Sigmoid colon (tissue), 7 donors: ENCODE measurements around the gene PRKN. TPM values are rescaled to one million over a fixed set of nuclear protein-coding genes. Genes with fewer than 3 reads are reported as not detected.

Experiments used
- DNase-seq: peaks from one replicate; pipeline ENCODE4 v3.0.0-alpha.2; 2019
- H3K27ac ChIP-seq, 4 donors: fragments of 200-600 bp; sonication (generic); one replicate each; pipeline ENCODE4 v1.5.1; 2016 to 2019; ENCODE audit warnings: mild to moderate bottlenecking in 1 of 4
- H3K27me3 ChIP-seq, 3 donors: fragments of 200-600 bp; sonication (generic); one replicate each; pipeline ENCODE4 v1.5.1; 2019; ENCODE audit warnings: mild to moderate bottlenecking in 1 of 3
- H3K36me3 ChIP-seq, 4 donors: fragments of 200-600 bp; sonication (generic); one replicate each; pipeline ENCODE4 v1.5.1; 2016 to 2019
- H3K4me1 ChIP-seq, 4 donors: fragments of 200-600 bp; sonication (generic); one replicate each; pipeline ENCODE4 v1.5.1; 2017 to 2019
- H3K4me3 ChIP-seq, 4 donors: fragments of 200-600 bp; sonication (generic); one replicate each; pipeline ENCODE4 v1.5.1; 2017 to 2019; ENCODE audit warnings: mild to moderate bottlenecking in 2 of 4, moderate library complexity in 1 of 4
- H3K9me3 ChIP-seq, 4 donors: fragments of 200-600 bp in 3 of 4; sonication (generic) in 3 of 4; one replicate each; pipeline versions ENCODE4 v1.5.1 to v1.6.1; 2013 to 2019
- EP300 ChIP-seq, 4 donors: sonication (generic); formaldehyde crosslinking; IDR thresholded peaks; one replicate each; pipeline ENCODE4 v1.6.1; 2017; ENCODE audit warnings: antibody characterized with exemption in 4 of 4
- POLR2A ChIP-seq, 2 donors: fragments of 450-650 bp; IDR thresholded peaks; one replicate each; pipeline ENCODE4 v1.6.1; 2016; ENCODE audit warnings: antibody characterized with exemption in 2 of 2, mild to moderate bottlenecking in 2 of 2, moderate library complexity in 2 of 2
- POLR2AphosphoS5 ChIP-seq, 4 donors: sonication (generic); formaldehyde crosslinking; IDR thresholded peaks; one replicate each; pipeline ENCODE4 v1.6.1; 2017; ENCODE audit warnings: antibody characterized with exemption in 4 of 4
- WGBS, 2 donors: extraction: QIAGEN DNeasy Blood & Tissue Kit; methylation state at CpG; one replicate each; pipeline ENCODE4 v1.1.7; 2013; 5-methylcytosine and 5-hydroxymethylcytosine counted together
- intact Hi-C: fragments of 100-400 bp; cut with DNase I; formaldehyde crosslinking; loops from one replicate; pipeline ENCODE4 v1.15.1; 2023
- polyA plus RNA-seq, 3 donors: library from polyadenylated mRNA; stranded (reverse); fragments of 200-250 nt; gene quantifications; one replicate each; pipeline ENCODE4 v1.2.3, GENCODE V29; 2013
- total RNA-seq, 4 donors: library from RNA; depleted of rRNA; stranded (reverse); fragments of >200 nt; gene quantifications; one replicate each; pipeline ENCODE4 v1.1.0, GENCODE V29; 2016
- TF ChIP-seq, protein P1 (sequence below), 4 experiments: fragments of 450-650 bp in 3 of 4; fragments of 200-600 bp in 1 of 4; IDR thresholded peaks; one replicate each; pipeline ENCODE4 v1.5.1; 2016 to 2019; ENCODE audit warnings: antibody characterized with exemption in 4 of 4, mild to moderate bottlenecking in 3 of 4, moderate library complexity in 2 of 4
- donor health status: healthy with polysubstance abuse.
- donor health status: Bipolar disorder and iron deficiency.
- donor health status: healthy.

The PRKN gene
- total and polyA plus RNA-seq, 7 donors: 0.38 to 173 (median 9.7) TPM

DNA sequence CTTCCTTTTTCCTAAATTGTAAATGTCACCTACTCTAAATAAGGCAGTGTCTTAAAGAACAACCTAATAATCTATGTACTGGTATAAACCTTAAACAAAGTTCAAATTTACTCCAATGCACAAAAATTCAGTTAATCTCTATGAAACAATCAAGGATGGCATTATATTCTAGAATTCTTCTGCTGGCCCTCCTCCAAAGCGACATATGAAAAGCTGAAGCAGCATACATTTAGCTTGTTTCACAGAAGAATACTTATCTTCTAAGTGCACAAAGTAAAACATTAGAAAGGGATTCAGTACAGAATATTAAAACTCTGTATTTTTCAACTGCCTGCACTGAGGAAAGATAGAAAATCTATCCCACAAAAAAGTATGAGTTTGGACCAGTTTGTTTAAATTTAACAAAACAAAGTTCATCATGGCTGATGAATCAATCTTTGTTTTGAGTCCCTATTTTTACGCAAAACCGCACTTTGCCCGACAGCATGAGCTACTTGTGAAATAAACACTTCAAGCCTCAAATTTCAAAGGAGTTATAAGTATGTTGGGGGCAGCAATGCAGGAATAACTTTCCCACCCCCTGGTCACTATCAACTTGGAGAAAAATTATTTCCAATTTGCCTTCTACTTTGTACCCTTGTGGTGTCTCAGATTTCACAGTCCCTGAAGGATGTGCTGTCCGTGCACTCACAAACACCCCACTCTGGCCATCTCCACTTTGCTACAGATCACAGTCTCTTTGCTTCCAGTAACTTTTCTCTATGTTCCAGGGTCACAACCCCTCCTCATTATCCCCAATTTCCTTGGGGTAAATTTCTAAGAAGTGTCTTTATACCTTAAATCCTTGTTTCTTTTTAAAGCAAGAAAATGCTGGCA lies 238.2 kb downstream of the PRKN start:
- H3K27me3 ChIP-seq: no peaks in the 10 kb centered on the region
- H3K4me1 ChIP-seq: peaks cover 0 to 10% (median 4%) of the 10 kb centered on the region in 4 donors
- no peak overlapping the region for H3K4me3 ChIP-seq
- no peak overlapping the region for H3K27ac ChIP-seq
- TF ChIP-seq EP300 (IDR thresholded peaks at IDR 0.05) (no peak), POLR2A (IDR thresholded peaks at IDR 0.05) (no peak), POLR2AphosphoS5 (IDR thresholded peaks at IDR 0.05) (no peak)
- TF ChIP-seq, protein P1, sequence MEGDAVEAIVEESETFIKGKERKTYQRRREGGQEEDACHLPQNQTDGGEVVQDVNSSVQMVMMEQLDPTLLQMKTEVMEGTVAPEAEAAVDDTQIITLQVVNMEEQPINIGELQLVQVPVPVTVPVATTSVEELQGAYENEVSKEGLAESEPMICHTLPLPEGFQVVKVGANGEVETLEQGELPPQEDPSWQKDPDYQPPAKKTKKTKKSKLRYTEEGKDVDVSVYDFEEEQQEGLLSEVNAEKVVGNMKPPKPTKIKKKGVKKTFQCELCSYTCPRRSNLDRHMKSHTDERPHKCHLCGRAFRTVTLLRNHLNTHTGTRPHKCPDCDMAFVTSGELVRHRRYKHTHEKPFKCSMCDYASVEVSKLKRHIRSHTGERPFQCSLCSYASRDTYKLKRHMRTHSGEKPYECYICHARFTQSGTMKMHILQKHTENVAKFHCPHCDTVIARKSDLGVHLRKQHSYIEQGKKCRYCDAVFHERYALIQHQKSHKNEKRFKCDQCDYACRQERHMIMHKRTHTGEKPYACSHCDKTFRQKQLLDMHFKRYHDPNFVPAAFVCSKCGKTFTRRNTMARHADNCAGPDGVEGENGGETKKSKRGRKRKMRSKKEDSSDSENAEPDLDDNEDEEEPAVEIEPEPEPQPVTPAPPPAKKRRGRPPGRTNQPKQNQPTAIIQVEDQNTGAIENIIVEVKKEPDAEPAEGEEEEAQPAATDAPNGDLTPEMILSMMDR (IDR thresholded peaks at IDR 0.05): no peak
- intact Hi-C loops: no loop called here
- no peaks in the 10 kb centered on the region for H3K9me3 ChIP-seq
- 86 to 89% methylated on average over 5 of the region's 5 CpGs for WGBS, 2 donors
- DNase-seq: no peak
- H3K36me3 ChIP-seq: no peaks in the 10 kb centered on the region

DNA sequence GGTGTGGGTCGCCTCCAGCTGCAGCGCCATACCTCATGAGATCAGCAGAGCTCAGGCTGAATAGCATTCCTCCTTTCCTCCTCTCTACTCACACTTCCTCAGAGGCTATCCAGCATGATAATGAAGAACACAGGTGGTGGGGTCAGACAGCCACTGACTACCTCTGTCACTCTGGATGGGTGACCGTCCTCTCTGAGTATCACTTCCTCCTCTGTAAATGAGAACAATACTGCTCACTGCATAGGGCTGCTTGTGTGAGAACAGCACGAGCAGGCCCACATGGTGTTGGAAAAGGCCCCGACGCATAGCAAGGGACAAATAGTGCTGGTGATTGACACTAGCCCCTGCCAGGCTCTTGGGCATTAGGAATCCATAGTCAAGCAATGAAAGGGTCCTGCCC lies 239.1 kb downstream of the PRKN start:
- WGBS, 2 donors: 93 to 95% methylated on average over 6 of the region's 6 CpGs
- peaks cover 0 to 10% (median 4%) of the 10 kb centered on the region in 4 donors for H3K4me1 ChIP-seq
- DNase-seq: no peak

DNA sequence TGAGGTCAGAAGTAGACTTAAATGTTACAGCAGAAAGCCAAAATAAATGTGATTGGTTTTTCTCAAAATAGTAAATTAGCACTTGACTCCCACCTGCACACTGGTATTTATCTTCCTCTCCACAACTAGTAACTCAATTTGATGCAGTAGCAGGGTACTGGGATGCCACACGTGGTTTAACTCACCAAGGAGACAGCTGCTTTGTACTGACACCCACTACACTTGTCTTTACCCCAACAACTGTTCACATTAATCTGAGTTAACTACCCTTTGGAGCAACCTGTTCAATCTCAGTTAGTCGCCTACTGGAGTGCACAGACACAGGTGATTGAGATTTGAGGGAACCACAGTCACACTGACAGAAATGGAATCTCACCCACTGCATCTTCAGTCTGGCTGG lies 242.1 kb downstream of the PRKN start:
- peaks cover 0 to 10% (median 4%) of the 10 kb centered on the region in 4 donors for H3K4me1 ChIP-seq
- TF ChIP-seq POLR2A (IDR thresholded peaks at IDR 0.05) (no peak), EP300 (IDR thresholded peaks at IDR 0.05) (no peak), POLR2AphosphoS5 (IDR thresholded peaks at IDR 0.05) (no peak)
- TF ChIP-seq, protein P1 (IDR thresholded peaks at IDR 0.05): no peak
- H3K36me3 ChIP-seq: no peaks in the 10 kb centered on the region
- WGBS, 2 donors: 68 to 74% methylated on average over 2 of the region's 2 CpGs
- H3K27ac ChIP-seq: no peak overlapping the region
- H3K9me3 ChIP-seq: no peaks in the 10 kb centered on the region
- H3K4me3 ChIP-seq: peak overlapping the region in 3 of 4 donors; percentile 6 to 37 (median 36)
- no peak for DNase-seq
- intact Hi-C loops: no loop called here
- H3K27me3 ChIP-seq: no peaks in the 10 kb centered on the region

More for the DNA sequence above, 239.1 kb downstream of the PRKN start:
- H3K27ac ChIP-seq: no peak overlapping the region
- TF ChIP-seq POLR2A (IDR thresholded peaks at IDR 0.05) (no peak), EP300 (IDR thresholded peaks at IDR 0.05) (no peak), POLR2AphosphoS5 (IDR thresholded peaks at IDR 0.05) (no peak)
- TF ChIP-seq, protein P1 (IDR thresholded peaks at IDR 0.05): no peak
- intact Hi-C loops: no loop called here
- no peak overlapping the region for H3K4me3 ChIP-seq
- no peaks in the 10 kb centered on the region for H3K36me3 ChIP-seq
- no peaks in the 10 kb centered on the region for H3K27me3 ChIP-seq
- H3K9me3 ChIP-seq: no peaks in the 10 kb centered on the region

DNA sequence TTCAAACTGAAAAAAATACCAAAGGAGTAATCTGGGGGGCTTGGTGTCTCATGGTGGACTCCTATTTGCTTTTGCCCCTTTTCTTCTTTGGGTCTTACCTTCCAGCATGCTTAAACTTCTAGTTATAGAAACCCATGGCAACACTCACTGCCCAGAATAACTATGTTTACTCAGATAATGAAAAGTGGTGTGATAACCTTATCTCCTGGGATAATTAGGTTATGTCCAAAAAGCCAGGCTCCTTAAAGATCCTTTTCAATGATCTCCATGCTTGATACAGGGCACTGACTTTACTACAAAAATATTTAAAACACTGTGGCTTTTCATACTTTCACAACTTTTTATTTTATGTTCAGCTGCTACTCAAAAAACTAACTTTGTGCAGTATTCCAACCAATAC lies 245.6 kb downstream of the PRKN start:
- Histone ChIP-seq H3K9me3 (no peaks in the 10 kb centered on the region), H3K27ac (no peak overlapping the region), H3K27me3 (no peaks in the 10 kb centered on the region), H3K4me1 (peaks cover 0 to 10% (median 4%) of the 10 kb centered on the region in 4 donors), H3K4me3 (no peak overlapping the region), H3K36me3 (no peaks in the 10 kb centered on the region)
- TF ChIP-seq EP300 (IDR thresholded peaks at IDR 0.05): no peak
- TF ChIP-seq, protein P1 (IDR thresholded peaks at IDR 0.05): no peak
- no peak for TF ChIP-seq POLR2AphosphoS5 (IDR thresholded peaks at IDR 0.05)
- no peak for TF ChIP-seq POLR2A (IDR thresholded peaks at IDR 0.05)
- intact Hi-C loops: no loop called here
- no peak for DNase-seq
